Glutamatergic neuron (in vitro differentiated cells): ENCODE measurements around the gene ARID1B. TPM values are rescaled to one million over a fixed set of nuclear protein-coding genes. Genes with fewer than 3 reads are reported as not detected.

Source experiments
- DNase-seq: peaks from one replicate; pipeline ENCODE4 v3.0.0; 2022
- H3K27ac Mint-ChIP-seq: one replicate; pipeline ENCODE4 v1.8.0; 2020; ENCODE audit warnings: mild to moderate bottlenecking, mixed read lengths, inconsistent platforms; ENCODE audit not compliant: unreplicated experiment
- H3K27me3 Mint-ChIP-seq: one replicate; pipeline ENCODE4 v1.8.0; 2020; ENCODE audit warnings: mild to moderate bottlenecking, moderate library complexity, mixed read lengths, inconsistent platforms; ENCODE audit not compliant: unreplicated experiment
- H3K36me3 Mint-ChIP-seq: one replicate; pipeline ENCODE4 v1.8.0; 2020; ENCODE audit warnings: mild to moderate bottlenecking, mixed read lengths, inconsistent platforms; ENCODE audit not compliant: unreplicated experiment
- H3K4me1 Mint-ChIP-seq: one replicate; pipeline ENCODE4 v1.8.0; 2020; ENCODE audit warnings: mild to moderate bottlenecking, low read depth, mixed read lengths, inconsistent platforms; ENCODE audit not compliant: unreplicated experiment
- H3K4me3 Mint-ChIP-seq: one replicate; pipeline ENCODE4 v1.8.0; 2020; ENCODE audit warnings: mild to moderate bottlenecking, mixed read lengths, inconsistent platforms; ENCODE audit not compliant: unreplicated experiment
- H3K9me3 Mint-ChIP-seq: one replicate; pipeline ENCODE4 v1.8.0; 2020; ENCODE audit warnings: mild to moderate bottlenecking, moderate library complexity, mixed read lengths, inconsistent platforms; ENCODE audit not compliant: unreplicated experiment
- CTCF ChIP-seq: fragments of 200-600 bp; sonication (generic); IDR thresholded peaks from one replicate; pipeline ENCODE4 v1.5.0; 2021; ENCODE audit not compliant: partially characterized antibody, unreplicated experiment
- total RNA-seq: library from RNA; stranded (reverse); fragmentation: NEBNext Ultra II Directional; extraction: Animal tissue kit (Norgen Biotek cat#: 25700); gene quantifications from one replicate; pipeline ENCODE4 v1.2.1, GENCODE V29; 2021; ENCODE audit not compliant: unreplicated experiment

The ARID1B gene
- total RNA-seq, 1 donor from 2014 or later: 202 TPM

GRCh38 chr6:157020398-157020797 is 243.2 kb downstream of the ARID1B start:
- Mint-ChIP-seq H3K27me3 (peaks cover 10% of the 10 kb centered on the region), H3K4me3 (peak overlapping the region; percentile 88), H3K27ac (peak overlapping the region; percentile 73), H3K36me3 (no peaks in the 10 kb centered on the region), H3K9me3 (no peaks in the 10 kb centered on the region), H3K4me1 (peaks cover 22% of the 10 kb centered on the region)
- TF ChIP-seq CTCF: no peak
- DNase-seq: no peak

GRCh38 chr6:157020881-157021343 is 243.7 kb downstream of the ARID1B start:
- Mint-ChIP-seq H3K27ac (peak overlapping the region; percentile 94), H3K36me3 (no peaks in the 10 kb centered on the region), H3K9me3 (no peaks in the 10 kb centered on the region), H3K4me1 (peaks cover 18% of the 10 kb centered on the region), H3K27me3 (peaks cover 10% of the 10 kb centered on the region), H3K4me3 (peak overlapping the region; percentile 88)
- no peak for TF ChIP-seq CTCF
- DNase-seq: peak; percentile 62

GRCh38 chr6:157021344-157021992 is 244.3 kb downstream of the ARID1B start:
- H3K36me3 Mint-ChIP-seq: no peaks in the 10 kb centered on the region
- peaks cover 10% of the 10 kb centered on the region for H3K27me3 Mint-ChIP-seq
- H3K27ac Mint-ChIP-seq: peak overlapping the region; percentile 94
- TF ChIP-seq CTCF: peak; percentile 51
- DNase-seq: peak; percentile 88
- peaks cover 18% of the 10 kb centered on the region for H3K4me1 Mint-ChIP-seq
- H3K4me3 Mint-ChIP-seq: peak overlapping the region; percentile 97
- H3K9me3 Mint-ChIP-seq: no peaks in the 10 kb centered on the region

- Mint-ChIP-seq H3K4me1 (peaks cover 18% of the 10 kb centered on the region), H3K27me3 (peaks cover 10% of the 10 kb centered on the region), H3K4me3 (peak overlapping the region; percentile 97), H3K36me3 (no peaks in the 10 kb centered on the region), H3K9me3 (no peaks in the 10 kb centered on the region), H3K27ac (peak overlapping the region; percentile 92)
- no peak for TF ChIP-seq CTCF
- peak; percentile 86 for DNase-seq
These were observed 245.0 kb downstream of the ARID1B start for GRCh38 chr6:157021993-157022740.

- Mint-ChIP-seq H3K36me3 (no peaks in the 10 kb centered on the region), H3K27me3 (peaks cover 10% of the 10 kb centered on the region), H3K4me3 (no peak overlapping the region), H3K9me3 (no peaks in the 10 kb centered on the region), H3K27ac (no peak overlapping the region), H3K4me1 (peaks cover 12% of the 10 kb centered on the region)
- TF ChIP-seq CTCF: no peak
- DNase-seq: no peak
These were observed 246.8 kb downstream of the ARID1B start for GRCh38 chr6:157023958-157024357.
